Liver (tissue), 9 donors: Measurements from ENCODE around the gene ANGPT4. TPM values are rescaled to one million over a fixed set of nuclear protein-coding genes. Genes with fewer than 3 reads are reported as not detected.
A peak's percentile ranks its signal among the peaks of the same experiment; 100 is the strongest.

Experiments used
- DNase-seq: peaks from one replicate; pipeline ENCODE4 v3.0.0-alpha.2; 2017; ENCODE audit warnings: low spot score
- H3K27ac ChIP-seq, 2 donors: one replicate each; pipeline ENCODE4 v1.7.0; 2013; ENCODE audit warnings: inconsistent platforms in 2 of 2, low read length in 2 of 2, control low read depth in 1 of 2, low read depth in 1 of 2, mild to moderate bottlenecking in 1 of 2
- H3K27me3 ChIP-seq, 4 donors: one replicate each; pipeline versions ENCODE4 v1.6.1 to v1.7.0; 2013; ENCODE audit warnings: low read length in 3 of 4, inconsistent platforms in 1 of 4, mild to moderate bottlenecking in 1 of 4, moderate library complexity in 1 of 4; ENCODE audit not compliant: control insufficient read depth in 4 of 4, insufficient read depth in 4 of 4
- H3K36me3 ChIP-seq, 4 donors: one replicate each; pipeline versions ENCODE4 v1.6.1 to v1.7.0; 2013; ENCODE audit warnings: low read length in 3 of 4, mild to moderate bottlenecking in 3 of 4, low read depth in 1 of 4, moderate library complexity in 1 of 4; ENCODE audit not compliant: control insufficient read depth in 4 of 4, insufficient read depth in 3 of 4
- H3K4me1 ChIP-seq, 4 donors: one replicate each; pipeline versions ENCODE4 v1.6.1 to v1.7.0; 2013; ENCODE audit warnings: low read length in 3 of 4, mild to moderate bottlenecking in 3 of 4, moderate library complexity in 1 of 4; ENCODE audit not compliant: control insufficient read depth in 4 of 4, insufficient read depth in 4 of 4
- H3K4me3 ChIP-seq, 3 donors: one replicate each; pipeline versions ENCODE4 v1.6.1 to v1.7.0; 2013; ENCODE audit warnings: low read length in 3 of 3, control low read depth in 1 of 3, low read depth in 1 of 3, mild to moderate bottlenecking in 1 of 3
- H3K9ac ChIP-seq, 2 donors: one replicate each; pipeline ENCODE4 v1.7.0; 2013; ENCODE audit warnings: low read length in 2 of 2, mild to moderate bottlenecking in 2 of 2, moderate library complexity in 2 of 2, control low read depth in 1 of 2, low read depth in 1 of 2
- H3K9me3 ChIP-seq, 4 donors: one replicate each; pipeline versions ENCODE4 v1.6.1 to v1.7.0; 2013; ENCODE audit warnings: low read length in 3 of 4; ENCODE audit not compliant: control insufficient read depth in 4 of 4
- ATF3 ChIP-seq: IDR thresholded peaks from 2 replicates; pipeline ENCODE4 v1.6.1; 2016; ENCODE audit warnings: antibody characterized with exemption
- CTCF ChIP-seq: fragments of 150-350 bp; IDR thresholded peaks from 2 replicates; pipeline ENCODE4 v1.5.1; 2017; ENCODE audit warnings: improper control_type of control experiment, low read depth, low read length; ENCODE audit not compliant: missing input control
- EGR1 ChIP-seq, 2 donors: IDR thresholded peaks; 2 replicates each; pipeline ENCODE4 v1.6.1; 2016 to 2018; ENCODE audit warnings: antibody characterized with exemption in 2 of 2, low read depth in 2 of 2
- FOXA1 ChIP-seq: IDR thresholded peaks from 2 replicates; pipeline ENCODE4 v1.6.1; 2016; ENCODE audit warnings: antibody characterized with exemption
- FOXA2 ChIP-seq: IDR thresholded peaks from 2 replicates; pipeline ENCODE4 v1.6.1; 2016; ENCODE audit warnings: antibody characterized with exemption
- GABPA ChIP-seq, 2 donors: IDR thresholded peaks in 1 of 2; conservative IDR thresholded peaks in 1 of 2; 2 replicates each; pipeline ENCODE4 v1.6.1; 2016; ENCODE audit warnings: antibody characterized with exemption in 2 of 2, mild to moderate bottlenecking in 1 of 2, moderate library complexity in 1 of 2
- HNF4A ChIP-seq, 2 donors: conservative IDR thresholded peaks; 2 replicates each; pipeline ENCODE4 v1.6.1; 2016; ENCODE audit warnings: antibody characterized with exemption in 2 of 2, mild to moderate bottlenecking in 2 of 2
- HNF4G ChIP-seq: IDR thresholded peaks from 2 replicates; pipeline ENCODE4 v1.6.1; 2016; ENCODE audit warnings: antibody characterized with exemption
- JUND ChIP-seq, 2 donors: IDR thresholded peaks; 2 replicates each; pipeline ENCODE4 v1.6.1; 2016; ENCODE audit warnings: antibody characterized with exemption in 2 of 2
- NR2F2 ChIP-seq: IDR thresholded peaks from 2 replicates; pipeline ENCODE4 v1.6.1; 2016; ENCODE audit warnings: antibody characterized with exemption
- RAD21 ChIP-seq, 2 donors: IDR thresholded peaks; 2 replicates each; pipeline ENCODE4 v1.6.1; 2016; ENCODE audit warnings: antibody characterized with exemption in 2 of 2, mild to moderate bottlenecking in 2 of 2
- REST ChIP-seq: IDR thresholded peaks from 2 replicates; pipeline ENCODE4 v1.6.1; 2016; ENCODE audit warnings: antibody characterized with exemption, mild to moderate bottlenecking
- RXRA ChIP-seq, 2 donors: IDR thresholded peaks; 2 replicates each; pipeline ENCODE4 v1.6.1; 2017 to 2018; ENCODE audit warnings: antibody characterized with exemption in 2 of 2, mild to moderate bottlenecking in 1 of 2
- SP1 ChIP-seq: IDR thresholded peaks from 2 replicates; pipeline ENCODE4 v1.6.1; 2018; ENCODE audit warnings: antibody characterized with exemption, mild to moderate bottlenecking
- TAF1 ChIP-seq: conservative IDR thresholded peaks from 2 replicates; pipeline ENCODE4 v1.6.1; 2016; ENCODE audit warnings: antibody characterized with exemption, mild to moderate bottlenecking
- YY1 ChIP-seq: IDR thresholded peaks from 2 replicates; pipeline ENCODE4 v1.6.1; 2016; ENCODE audit warnings: antibody characterized with exemption, mild to moderate bottlenecking
- ZBTB33 ChIP-seq: IDR thresholded peaks from 2 replicates; pipeline ENCODE4 v1.6.1; 2016; ENCODE audit warnings: antibody characterized with exemption
- WGBS: extraction: QIAGEN DNeasy Blood & Tissue Kit; methylation state at CpG from one replicate; pipeline ENCODE4 v1.1.7; 2013; 5-methylcytosine and 5-hydroxymethylcytosine counted together
- polyA plus RNA-seq, 2 donors: library from polyadenylated mRNA; stranded (reverse) in 1 of 2; unstranded in 1 of 2; fragments of 200-250 nt in 1 of 2; fragments of >200 nt in 1 of 2; fragmentation: Nextera tagmentation in 1 of 2; extraction: Ambion mirVana in 1 of 2; gene quantifications; one replicate each; pipeline versions ENCODE4 v1.2.1 to v1.2.3, GENCODE V29; 2013 to 2015
- total RNA-seq, 2 donors: library from RNA; depleted of rRNA; stranded (reverse); fragments of >200 nt; gene quantifications; one replicate each; pipeline ENCODE4 v1.2.3, GENCODE V29; 2014
- TF ChIP-seq, protein P1 (sequence below): IDR thresholded peaks from 2 replicates; pipeline ENCODE4 v1.6.1; 2016; ENCODE audit warnings: antibody characterized with exemption
- donor health status: healthy.
- donor health status: healthy.
- donor health status: healthy.
- donor health status: healthy.
- donor health status: healthy.

Gene ANGPT4
- total and polyA plus RNA-seq, 4 donors, result 0.05 to 0.13 (median 0.08) TPM

DNA sequence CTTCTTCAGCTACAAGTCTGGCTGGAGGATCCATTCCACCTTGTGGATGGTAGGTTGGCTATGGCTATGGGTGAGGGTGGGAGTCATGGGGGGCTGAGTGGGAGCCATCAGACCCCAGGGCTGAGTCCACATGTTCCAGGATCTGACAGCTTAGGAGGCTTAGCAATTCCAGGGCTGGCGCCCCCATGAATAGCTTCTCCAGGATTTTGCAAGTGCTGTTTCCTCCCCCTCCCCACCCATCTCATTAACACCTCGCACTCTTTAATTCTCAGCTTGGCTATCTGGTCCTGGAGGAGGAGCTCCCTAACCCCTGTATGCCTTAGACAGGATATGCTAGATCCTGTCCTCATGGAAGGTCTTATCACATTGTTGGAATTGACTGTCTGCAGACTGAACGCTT, 39.0 kb upstream of the ANGPT4 start (continued):
- TF ChIP-seq CTCF (no peak), EGR1 (IDR thresholded peaks at IDR 0.05; ENCODE audit: low read depth in 2 of 2) (no peak), SP1 (no peak)

DNA sequence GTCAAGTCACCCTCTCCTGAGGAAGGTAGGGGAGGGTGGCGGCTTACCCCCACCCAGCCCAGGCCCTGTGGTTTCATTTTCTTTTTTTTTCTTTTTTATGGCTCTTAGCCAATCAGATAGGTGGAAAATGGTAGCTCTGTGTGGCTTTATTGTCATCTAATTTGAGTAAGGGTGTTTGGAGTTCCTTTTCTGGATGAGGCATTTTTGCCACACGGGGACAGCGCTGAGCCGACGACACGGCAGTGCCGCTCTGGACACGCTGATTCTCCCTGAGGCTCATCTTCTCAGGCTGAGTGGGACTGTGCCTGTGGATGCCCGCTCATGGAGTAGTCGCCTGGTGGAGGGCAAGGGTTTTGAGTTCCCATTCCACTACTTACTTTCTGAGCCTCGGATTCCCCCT, 37.6 kb upstream of the ANGPT4 start:
- Histone ChIP-seq H3K9ac (no peak overlapping the region), H3K4me1 (peaks cover 0 to 4% (median 0%) of the 10 kb centered on the region in 4 donors), H3K27ac (no peak overlapping the region), H3K36me3 (no peaks in the 10 kb centered on the region), H3K27me3 (peaks cover 0 to 13% (median 0%) of the 10 kb centered on the region in 4 donors), H3K9me3 (no peaks in the 10 kb centered on the region), H3K4me3 (no peak overlapping the region)
- WGBS, result 41% methylated on average over 11 of the region's 11 CpGs
- no peak for DNase-seq
- TF ChIP-seq, protein P1, sequence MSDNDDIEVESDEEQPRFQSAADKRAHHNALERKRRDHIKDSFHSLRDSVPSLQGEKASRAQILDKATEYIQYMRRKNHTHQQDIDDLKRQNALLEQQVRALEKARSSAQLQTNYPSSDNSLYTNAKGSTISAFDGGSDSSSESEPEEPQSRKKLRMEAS, result no peak
- peak in 1 of 2 donors; percentile 11 for TF ChIP-seq RAD21 (IDR thresholded peaks at IDR 0.05)
- TF ChIP-seq FOXA1, result no peak
- no peak for TF ChIP-seq CTCF
- TF ChIP-seq EGR1 (IDR thresholded peaks at IDR 0.05; ENCODE audit: low read depth in 2 of 2), result no peak
- no peak for TF ChIP-seq SP1

GRCh38 chr20:952196-952795, 36.2 kb upstream of the ANGPT4 start:
- DNase-seq, result no peak
- peaks cover 0 to 13% (median 0%) of the 10 kb centered on the region in 4 donors for H3K27me3 ChIP-seq
- H3K9ac ChIP-seq, result no peak overlapping the region
- WGBS, result 63% methylated on average over 8 of the region's 8 CpGs
- H3K4me1 ChIP-seq, result peaks cover 0 to 4% (median 0%) of the 10 kb centered on the region in 4 donors
- H3K9me3 ChIP-seq, result no peaks in the 10 kb centered on the region
- H3K4me3 ChIP-seq, result no peak overlapping the region
- H3K36me3 ChIP-seq, result no peaks in the 10 kb centered on the region
- H3K27ac ChIP-seq, result no peak overlapping the region
- TF ChIP-seq NR2F2 (no peak), GABPA (IDR thresholded peaks at IDR 0.05 in 1 of 2, conservative IDR thresholded peaks at IDR 0.05 in 1 of 2) (no peak), JUND (IDR thresholded peaks at IDR 0.05) (no peak), YY1 (no peak), RXRA (IDR thresholded peaks at IDR 0.05) (no peak), HNF4G (no peak), RAD21 (IDR thresholded peaks at IDR 0.05) (no peak), FOXA2 (no peak), ATF3 (no peak), HNF4A (conservative IDR thresholded peaks at IDR 0.05) (no peak), ZBTB33 (no peak), SP1 (no peak), TAF1 (no peak), REST (no peak), EGR1 (IDR thresholded peaks at IDR 0.05; ENCODE audit: low read depth in 2 of 2) (no peak)
- TF ChIP-seq, protein P1, result no peak
